Stimulated activated naive CD4-positive, alpha-beta T cell (primary cell): ENCODE results near the gene GZF1.

Experiments used
- DNase-seq, 6 experiments: peaks; one replicate each; lab custom pipeline; 2025; lab: John Stamatoyannopoulos, UW

GZF1 gene

GRCh38 chr20:23369072-23369823 lies 7.3 kb downstream of the GZF1 start:
- DNase-seq = no peak

GRCh38 chr20:23370274-23370673 lies 8.3 kb downstream of the GZF1 start:
- DNase-seq = no peak

- no peak for DNase-seq
Measured at GRCh38 chr20:23370873-23371272, 8.9 kb downstream of the GZF1 start.

GRCh38 chr20:23371496-23371895 lies 9.5 kb downstream of the GZF1 start:
- no peak for DNase-seq

- DNase-seq = no peak
Measured at GRCh38 chr20:23374441-23374840, 12.5 kb downstream of the GZF1 start.

- no peak for DNase-seq
Measured at GRCh38 chr20:23375827-23376226, 13.8 kb downstream of the GZF1 start.

- DNase-seq = no peak
Measured at GRCh38 chr20:23379772-23380171, 17.8 kb downstream of the GZF1 start.

GRCh38 chr20:23381876-23382275 lies 19.9 kb downstream of the GZF1 start:
- DNase-seq = no peak

GRCh38 chr20:23386304-23387117 lies 24.5 kb downstream of the GZF1 start:
- no peak for DNase-seq

- no peak for DNase-seq
Measured at GRCh38 chr20:23387118-23387443, 25.1 kb downstream of the GZF1 start.

- DNase-seq = no peak
Measured at GRCh38 chr20:23390091-23390774, 28.3 kb downstream of the GZF1 start.

- no peak for DNase-seq
Measured at GRCh38 chr20:23391707-23392310, 29.8 kb downstream of the GZF1 start.

- no peak for DNase-seq
Measured at GRCh38 chr20:23393996-23394775, 32.2 kb downstream of the GZF1 start.

- DNase-seq = no peak
Measured at GRCh38 chr20:23396950-23397627, 35.1 kb downstream of the GZF1 start.

GRCh38 chr20:23397961-23398360 lies 36.0 kb downstream of the GZF1 start:
- DNase-seq = no peak

- no peak for DNase-seq
Measured at GRCh38 chr20:23399568-23400241, 37.7 kb downstream of the GZF1 start.

- no peak for DNase-seq
Measured at GRCh38 chr20:23401051-23401450, 39.1 kb downstream of the GZF1 start.

GRCh38 chr20:23403751-23404150 lies 41.8 kb downstream of the GZF1 start:
- DNase-seq = no peak

GRCh38 chr20:23404196-23404595 lies 42.2 kb downstream of the GZF1 start:
- DNase-seq = no peak

- DNase-seq = no peak
Measured at GRCh38 chr20:23406880-23407279, 44.9 kb downstream of the GZF1 start.
